ELR (cell line): ENCODE results near the gene TTC17.
"Not testable (repeated sequence)": the region's sequence is repeated elsewhere in the genome, so short reads cannot be mapped to it uniquely, and the experiment has no call there.

Experiments used
- DNase-seq: peaks from one replicate; pipeline ENCODE4 v3.0.0-alpha.2; 2015; ENCODE audit warnings: low read depth

Gene TTC17, protein sequence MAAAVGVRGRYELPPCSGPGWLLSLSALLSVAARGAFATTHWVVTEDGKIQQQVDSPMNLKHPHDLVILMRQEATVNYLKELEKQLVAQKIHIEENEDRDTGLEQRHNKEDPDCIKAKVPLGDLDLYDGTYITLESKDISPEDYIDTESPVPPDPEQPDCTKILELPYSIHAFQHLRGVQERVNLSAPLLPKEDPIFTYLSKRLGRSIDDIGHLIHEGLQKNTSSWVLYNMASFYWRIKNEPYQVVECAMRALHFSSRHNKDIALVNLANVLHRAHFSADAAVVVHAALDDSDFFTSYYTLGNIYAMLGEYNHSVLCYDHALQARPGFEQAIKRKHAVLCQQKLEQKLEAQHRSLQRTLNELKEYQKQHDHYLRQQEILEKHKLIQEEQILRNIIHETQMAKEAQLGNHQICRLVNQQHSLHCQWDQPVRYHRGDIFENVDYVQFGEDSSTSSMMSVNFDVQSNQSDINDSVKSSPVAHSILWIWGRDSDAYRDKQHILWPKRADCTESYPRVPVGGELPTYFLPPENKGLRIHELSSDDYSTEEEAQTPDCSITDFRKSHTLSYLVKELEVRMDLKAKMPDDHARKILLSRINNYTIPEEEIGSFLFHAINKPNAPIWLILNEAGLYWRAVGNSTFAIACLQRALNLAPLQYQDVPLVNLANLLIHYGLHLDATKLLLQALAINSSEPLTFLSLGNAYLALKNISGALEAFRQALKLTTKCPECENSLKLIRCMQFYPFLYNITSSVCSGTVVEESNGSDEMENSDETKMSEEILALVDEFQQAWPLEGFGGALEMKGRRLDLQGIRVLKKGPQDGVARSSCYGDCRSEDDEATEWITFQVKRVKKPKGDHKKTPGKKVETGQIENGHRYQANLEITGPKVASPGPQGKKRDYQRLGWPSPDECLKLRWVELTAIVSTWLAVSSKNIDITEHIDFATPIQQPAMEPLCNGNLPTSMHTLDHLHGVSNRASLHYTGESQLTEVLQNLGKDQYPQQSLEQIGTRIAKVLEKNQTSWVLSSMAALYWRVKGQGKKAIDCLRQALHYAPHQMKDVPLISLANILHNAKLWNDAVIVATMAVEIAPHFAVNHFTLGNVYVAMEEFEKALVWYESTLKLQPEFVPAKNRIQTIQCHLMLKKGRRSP

DNA sequence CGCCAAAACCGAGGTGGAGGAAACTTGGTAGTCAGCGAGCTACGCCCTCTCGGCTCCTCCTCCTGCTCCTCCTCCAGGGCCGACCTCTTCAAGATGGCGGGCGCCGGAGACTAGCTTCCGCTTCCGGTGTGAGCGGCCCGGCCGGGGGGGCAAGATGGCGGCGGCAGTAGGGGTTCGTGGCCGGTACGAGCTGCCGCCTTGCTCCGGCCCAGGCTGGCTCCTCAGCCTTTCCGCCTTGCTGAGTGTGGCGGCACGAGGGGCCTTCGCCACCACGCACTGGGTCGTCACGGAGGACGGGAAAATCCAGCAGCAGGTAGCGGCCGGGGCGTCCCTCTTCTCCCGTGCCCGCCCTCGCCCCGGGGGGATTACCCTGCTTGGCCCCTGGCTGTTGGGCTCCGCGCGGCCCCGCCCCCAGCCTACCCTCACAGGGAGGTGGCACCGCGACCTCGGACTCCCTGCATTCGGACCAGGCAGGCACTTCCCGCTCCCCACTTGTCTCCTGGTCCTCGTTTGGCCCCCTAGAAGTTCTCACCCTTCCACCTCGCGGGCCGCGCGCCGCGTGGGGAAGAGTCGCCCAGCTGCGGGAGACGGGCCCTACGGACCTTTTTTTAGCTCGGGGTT, at the start of gene TTC17:
Gene TTC17 (plus strand): TSS at position 120 of the 621 bp plus-strand sequence. CDS start 35 bp downstream, at position 155.
- DNase-seq: peak; percentile 95

DNA sequence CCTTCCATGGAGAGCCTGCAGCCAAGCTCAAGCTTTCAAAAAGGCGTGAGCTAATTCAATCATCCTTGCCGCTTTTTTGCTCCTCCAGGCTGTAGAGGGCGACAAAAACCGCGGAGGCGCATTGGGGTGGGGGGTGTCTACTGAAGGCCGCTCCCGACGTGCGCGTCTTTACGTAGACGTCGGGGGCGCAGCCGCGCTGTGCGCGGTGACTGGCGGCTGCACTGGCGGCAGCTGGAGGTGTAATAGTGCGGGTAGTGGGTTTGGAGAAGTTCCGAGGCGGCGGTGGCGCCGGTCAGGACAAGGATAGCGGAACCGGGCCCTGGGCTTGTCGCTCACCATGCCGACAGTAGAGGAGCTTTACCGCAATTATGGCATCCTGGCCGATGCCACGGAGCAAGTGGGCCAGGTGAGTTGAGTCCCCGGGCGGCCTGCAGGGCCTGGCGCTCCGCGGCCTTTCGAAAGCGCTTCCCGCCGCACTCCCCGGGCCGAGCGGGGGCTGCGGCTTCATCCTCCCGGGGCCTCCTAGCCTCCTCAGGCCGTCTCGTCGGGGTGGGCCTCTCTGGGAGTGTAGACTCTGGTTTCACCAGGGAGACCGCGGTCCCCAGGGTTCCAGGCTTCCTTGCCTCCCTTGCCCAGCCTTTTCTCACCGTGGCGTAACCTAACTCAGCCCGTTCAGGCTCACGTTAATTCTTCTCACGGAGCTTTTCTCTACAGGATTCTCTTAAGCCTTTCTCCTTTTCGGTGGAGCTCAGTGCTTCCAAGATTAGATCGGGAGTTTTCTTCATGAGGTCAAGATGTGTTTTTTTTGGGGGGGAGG, 46.7 kb upstream of the TTC17 start, which contains the start of gene API5:
Gene API5 (plus strand): TSS at position 206 of the 817 bp plus-strand sequence. CDS start 132 bp downstream, at position 338.
- peak; percentile 96 for DNase-seq

DNA sequence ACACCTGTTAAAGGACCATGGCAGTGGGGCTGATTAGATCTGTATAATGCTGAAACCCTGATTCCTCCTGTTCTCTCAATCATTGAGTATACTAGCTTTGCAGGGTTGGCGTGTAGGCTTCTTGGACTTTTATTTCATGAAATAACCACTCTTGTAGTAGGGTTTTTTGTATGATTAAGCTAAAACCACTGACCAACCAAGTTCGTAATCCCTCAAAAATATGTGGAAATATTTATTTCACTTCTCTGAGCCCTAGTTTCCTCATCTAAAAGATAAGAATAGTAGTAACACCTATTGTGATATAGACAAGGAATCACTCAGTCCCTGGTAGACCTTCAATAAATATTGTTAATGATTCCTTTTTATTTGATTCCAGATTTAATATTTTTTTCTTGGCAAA, 42.8 kb upstream of the TTC17 start:
- no peak for DNase-seq

DNA sequence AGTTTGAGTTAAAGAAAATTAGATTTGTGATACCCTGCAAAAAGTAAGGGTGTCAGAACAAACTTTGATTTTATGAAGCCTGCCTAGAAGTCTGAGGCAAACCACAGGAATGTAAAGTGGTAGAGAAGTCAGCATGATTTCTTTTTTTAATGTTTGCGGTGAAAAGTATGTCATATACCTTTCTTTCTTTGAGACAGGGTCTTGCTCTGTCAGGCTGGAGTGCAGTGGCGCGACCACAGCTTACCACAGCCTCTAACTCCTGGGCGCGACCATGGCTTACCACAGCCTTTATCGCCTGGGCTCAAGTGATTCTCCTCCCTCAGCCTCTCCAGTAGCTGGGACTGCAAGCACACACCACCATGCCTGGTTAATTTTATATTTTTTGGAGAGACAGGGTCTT, 42.3 kb upstream of the TTC17 start:
- peak; percentile 30 for DNase-seq

DNA sequence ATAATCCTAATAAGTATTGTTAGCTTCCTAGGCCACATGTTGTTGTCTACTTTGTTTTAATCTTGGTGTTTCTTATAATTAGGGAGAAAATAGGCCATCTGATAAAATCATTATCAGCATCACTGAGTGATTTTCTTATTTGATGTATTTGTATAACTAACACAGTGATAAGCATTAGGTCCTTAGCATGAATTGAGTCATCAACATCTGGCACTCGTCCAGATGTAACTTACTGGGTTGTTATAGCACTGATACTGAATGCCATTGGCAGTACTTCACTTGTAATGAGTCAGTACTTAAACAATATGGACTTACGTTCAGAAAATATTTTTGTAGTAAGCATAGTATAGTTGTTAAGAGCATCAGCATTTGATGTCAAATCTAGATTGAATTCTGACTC, 30.7 kb upstream of the TTC17 start:
- peak; percentile 95 for DNase-seq

DNA sequence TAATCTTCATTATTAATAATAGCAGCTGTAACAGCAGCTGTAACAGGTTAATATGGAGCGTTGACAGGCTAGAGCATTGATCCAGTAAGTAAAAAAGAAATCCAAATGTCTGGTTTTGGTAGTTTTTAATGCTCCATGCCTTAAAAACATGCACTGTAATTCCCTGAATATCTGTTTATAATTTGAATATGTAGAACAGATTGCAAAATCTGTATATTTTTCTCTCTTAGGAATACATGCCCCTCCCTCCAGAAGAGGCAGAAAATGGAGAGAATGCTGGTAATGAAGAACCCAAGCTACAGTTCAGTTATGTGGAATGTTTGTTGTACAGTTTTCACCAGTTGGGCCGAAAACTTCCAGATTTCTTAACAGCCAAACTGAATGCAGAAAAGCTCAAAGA, 30.2 kb upstream of the TTC17 start:
- DNase-seq: no peak

DNA sequence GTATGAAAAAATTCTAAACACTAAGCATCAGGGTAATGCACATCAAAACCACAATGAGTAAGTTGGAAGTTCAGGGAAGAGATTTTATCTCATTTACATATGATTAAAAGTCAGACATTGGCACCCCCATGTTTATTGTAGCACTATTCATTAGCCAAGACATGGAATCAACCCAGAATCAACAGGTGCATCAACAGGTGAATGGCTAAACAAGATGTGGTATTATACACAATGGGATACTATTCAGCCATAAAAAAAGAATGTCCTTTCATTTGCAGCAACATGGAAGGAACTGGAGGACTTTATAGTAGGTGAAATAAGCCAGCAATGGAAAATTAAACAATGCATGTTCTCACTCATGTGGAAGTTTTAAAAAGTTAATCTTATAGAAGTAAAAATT, 17.6 kb upstream of the TTC17 start:
- DNase-seq: no peak

DNA sequence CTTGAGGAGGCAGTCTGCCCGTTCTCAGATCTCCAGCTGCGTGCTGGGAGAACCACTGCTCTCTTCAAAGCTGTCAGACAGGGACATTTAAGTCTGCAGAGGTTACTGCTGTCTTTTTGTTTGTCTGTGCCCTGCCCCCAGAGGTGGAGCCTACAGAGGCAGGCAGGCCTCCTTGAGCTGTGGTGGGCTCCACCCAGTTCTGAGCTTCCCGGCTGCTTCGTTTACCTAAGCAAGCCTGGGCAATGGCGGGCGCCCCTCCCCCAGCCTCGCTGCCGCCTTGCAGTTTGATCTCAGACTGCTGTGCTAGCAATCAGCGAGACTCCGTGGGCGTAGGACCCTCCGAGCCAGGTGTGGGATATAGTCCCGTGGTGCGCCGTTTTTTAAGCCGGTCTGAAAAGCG, 7.3 kb upstream of the TTC17 start:
- DNase-seq: not testable (repeated sequence)

DNA sequence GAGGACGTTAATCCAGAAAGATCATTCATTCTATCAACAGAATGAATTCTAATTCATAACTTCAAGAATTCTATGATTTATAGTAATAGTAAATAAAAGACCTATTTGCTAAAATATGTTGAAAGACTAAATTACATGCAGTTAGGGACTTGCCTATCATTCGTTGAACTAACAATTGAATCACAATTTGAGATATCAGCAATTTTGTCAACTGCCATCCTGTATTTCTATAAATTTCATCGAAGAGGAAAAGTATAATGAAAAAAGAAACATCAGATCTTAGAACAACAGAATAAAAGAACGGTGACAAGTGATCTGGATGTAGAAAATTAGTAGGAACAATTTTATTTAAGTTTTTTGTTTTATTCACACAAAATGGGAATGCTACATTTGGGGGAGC, 4.4 kb upstream of the TTC17 start:
- no peak for DNase-seq

DNA sequence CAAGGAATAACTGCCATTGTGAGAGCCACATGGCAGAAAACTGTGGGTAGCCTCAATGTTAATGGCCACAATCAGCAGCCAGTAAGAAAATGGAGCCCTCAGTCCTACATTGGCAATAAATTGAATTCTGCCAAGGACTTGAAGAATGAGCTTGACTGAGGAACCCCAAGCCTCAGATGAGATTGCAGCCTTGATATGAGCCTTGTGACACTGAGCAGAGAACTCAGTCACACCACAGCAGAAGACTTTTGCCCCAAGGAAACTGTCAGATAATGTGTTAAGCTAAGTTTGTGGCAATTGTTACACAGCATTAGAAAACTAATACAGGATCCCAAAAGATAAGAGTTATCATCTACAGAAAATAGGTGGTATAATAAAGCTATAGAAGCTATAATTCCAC, 2.4 kb upstream of the TTC17 start:
- no peak for DNase-seq

DNA sequence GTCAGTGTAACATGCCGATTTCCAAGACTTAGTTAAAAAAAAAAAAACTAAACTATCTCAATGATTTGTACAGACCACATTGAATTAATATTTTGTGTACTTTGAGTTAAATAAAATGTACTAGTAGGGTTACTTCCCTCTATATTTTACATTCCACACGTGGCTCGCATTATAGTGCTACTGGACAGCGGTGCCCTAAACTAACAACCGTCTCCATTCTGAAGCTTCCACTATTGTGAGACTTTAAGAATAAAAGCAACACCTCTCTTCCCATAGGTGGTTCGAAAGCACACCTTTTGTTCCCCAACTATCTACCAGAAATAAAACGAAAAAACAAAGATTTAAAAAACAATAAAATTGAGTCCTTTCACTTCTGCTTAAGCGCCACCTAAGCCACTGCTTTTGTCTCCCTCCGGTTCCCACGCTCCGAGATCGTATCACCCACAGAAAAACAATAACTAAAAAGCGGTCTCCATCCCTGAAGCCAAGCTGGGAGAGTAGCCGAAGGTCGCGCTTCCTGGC, 380 bp upstream of the TTC17 start:
- DNase-seq: peak; percentile 17

DNA sequence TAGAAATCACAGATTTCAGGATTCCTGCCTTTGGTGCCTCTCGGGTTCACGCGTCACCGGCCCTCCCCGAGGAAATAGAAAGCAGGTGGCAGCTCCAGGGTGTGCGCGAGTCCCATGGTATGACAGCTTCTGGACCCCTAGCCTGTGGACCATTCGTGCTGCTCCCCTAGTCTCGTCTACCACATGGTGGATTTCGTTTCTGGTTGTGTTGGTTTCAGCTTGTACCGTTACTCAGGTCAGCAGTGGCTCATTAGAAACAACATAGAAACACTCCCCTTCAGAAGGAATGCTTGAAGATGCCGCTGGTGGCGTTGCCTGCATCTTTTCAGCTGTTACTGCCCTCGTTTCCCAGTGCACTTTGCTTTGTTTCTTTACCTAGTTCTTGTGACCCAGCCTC, 700 bp downstream of the TTC17 start:
- DNase-seq: peak; percentile 47

DNA sequence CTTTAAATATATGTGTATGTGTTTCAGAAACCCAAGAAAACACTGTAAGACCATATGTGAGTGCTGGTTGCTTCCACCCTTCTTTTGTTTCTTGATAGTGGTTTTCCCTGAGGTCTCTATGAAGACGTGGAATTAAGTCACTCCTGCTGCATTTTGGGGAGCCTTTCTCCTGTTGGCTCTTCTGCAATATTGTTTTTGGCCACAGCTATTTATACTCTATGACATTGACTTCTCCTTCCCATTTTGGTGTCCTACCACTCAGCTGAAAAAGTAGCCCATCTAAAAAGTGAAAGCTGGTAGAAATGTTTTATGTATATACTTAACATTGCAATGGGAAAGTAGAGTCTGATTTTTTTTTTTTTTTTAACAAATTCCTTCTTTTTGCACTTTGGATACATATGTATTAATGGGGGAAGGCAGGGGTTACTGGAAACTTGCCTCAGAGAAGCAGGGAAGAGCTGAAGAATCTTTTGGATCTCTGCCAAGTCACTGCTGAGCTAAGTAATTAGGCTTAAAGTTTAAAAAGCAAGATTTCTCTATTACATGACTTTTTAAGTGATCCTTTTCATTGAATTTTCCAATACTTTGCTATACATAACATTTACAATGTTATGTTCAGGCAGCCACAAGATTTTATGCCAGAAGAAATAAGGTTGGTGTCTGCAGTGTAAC, 1.8 kb downstream of the TTC17 start:
- peak; percentile 33 for DNase-seq

DNA sequence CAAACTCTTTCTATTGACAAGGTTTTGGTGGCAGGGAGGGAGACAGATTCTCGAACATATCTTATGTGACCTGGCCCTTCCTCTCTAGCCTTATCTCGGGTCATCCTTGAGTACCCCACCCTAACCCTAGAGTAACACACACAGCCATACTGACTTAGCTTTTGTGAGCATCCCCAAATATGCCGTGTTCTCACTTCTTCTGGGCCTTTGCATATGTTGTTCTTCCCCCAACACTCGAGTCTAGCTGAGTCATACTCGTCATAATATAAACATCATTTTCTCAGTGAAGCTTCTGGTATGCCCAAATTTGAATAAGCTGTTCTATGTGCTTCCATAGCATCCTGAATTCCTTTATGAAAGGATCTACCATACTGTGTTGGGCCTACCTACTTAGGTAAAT, 8.0 kb downstream of the TTC17 start:
- peak; percentile 75 for DNase-seq

DNA sequence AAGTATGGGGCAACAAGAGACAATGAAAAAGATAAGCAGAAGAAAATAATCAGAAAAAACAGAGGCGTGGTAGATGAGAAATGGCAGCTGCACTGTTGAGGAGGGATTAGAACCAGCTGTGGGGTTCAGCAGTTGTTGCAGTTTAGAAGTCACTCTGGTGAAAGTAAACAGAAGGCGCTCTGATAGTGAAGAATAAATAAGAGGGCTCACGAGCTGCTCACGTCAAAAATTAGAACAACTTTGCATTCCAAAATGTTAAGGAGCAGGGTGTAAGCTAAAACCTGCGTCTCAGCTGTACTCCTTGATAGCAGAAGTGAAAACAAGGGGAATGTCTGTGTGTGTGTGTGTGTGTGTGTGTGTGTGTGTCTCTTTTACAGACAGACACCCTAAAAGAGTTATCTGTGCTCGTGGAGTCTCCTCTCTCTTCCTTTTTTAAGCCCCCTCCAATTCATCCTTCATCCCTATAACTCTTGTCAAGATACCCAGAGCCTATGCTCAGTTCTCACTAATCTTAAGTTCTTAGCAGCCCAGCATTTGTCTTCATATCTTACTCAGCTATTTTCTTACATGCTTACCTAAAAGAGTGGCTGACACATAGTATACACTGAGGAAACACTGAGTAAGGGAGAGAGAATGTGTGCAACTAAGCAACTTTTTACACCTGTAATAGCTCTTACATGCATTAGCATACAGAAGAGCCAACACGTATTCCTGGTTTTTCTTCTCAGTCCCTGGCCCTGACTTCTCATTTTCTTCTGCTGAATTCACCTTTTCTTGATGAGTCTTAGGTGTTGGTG, 8.9 kb downstream of the TTC17 start:
- peak; percentile 23 for DNase-seq

DNA sequence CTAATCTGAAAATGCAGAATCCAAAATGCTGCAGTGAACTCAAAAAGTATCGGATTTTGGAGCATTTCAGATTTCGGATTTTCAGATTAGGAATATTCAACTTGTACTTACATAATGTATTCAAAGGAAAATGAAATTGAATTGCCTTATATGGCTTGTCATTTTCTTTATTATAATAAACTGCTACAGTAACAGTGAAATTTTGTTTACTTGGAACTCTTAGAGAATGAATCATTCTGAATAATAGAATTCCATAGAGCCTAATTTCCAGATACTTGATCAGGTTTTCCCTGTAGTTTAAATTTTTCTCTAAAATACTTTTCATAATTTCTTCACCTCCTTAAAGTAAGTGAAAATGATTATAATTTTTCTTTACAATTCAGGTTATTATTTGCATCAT, 17.3 kb downstream of the TTC17 start:
- DNase-seq: peak; percentile 32

DNA sequence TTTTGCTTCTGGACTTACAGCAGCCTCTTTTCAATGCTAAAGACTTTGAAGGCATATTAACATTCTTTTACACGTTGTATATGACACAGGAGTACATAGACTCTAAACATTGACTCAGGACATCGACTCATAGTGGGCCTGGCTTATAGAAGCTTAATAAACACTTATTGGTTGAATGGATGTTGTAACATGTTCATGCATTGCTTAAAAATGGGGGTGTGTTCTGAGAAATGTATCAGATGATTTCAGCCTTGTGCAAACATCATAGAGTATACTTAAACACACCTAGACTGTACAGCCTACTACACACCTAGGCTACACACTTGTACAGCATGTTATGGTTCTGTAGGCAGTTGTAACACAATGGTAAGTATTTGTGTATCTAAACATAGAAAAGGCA, 17.9 kb downstream of the TTC17 start:
- peak; percentile 89 for DNase-seq

DNA sequence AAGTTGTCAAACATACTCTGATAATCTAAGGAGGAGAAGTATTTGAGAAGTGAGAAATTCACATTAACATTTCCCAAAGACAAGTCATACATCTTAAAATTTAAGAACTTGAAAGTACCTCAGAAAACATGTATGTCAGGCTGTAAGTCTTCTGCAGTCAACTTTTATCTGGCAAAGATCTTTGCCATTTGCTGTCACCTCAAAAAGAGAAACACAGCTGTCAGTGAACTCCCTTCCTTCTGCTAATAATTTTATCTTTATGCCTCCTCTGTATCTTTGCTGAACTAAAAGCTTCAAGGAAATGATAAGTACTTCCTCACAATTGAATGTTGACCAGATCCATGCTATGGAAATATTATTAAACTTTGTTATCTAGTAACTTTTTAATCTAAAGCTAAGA, 18.7 kb downstream of the TTC17 start:
- DNase-seq: no peak

DNA sequence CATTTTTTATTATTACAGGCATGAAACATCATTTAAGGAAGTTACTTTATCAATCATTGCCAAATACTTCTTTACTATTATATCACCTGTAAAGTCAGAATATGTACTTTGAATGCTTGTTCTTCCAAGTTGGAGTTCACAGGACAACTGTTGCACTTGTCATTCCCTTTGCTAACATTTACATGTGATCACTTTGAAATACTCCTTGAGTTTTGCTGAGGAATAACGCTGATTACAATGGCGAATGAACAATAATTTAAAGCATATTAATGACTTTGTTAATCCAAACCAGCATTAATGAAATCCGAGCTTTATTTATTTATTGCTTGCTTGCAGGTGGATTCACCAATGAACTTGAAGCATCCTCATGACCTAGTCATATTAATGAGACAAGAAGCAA, 20.2 kb downstream of the TTC17 start:
- DNase-seq: no peak
